SU-DHL-6 (cell line): ENCODE results near the gene CDH23.

Source experiments
- EZH2phosphoT487 ChIP-seq: fragments of 200-600 bp; sonication (generic), shearing (Covaris generic); conservative IDR thresholded peaks from 2 replicates; pipeline ENCODE4 v1.6.1; 2018; ENCODE audit warnings: mild to moderate bottlenecking, antibody characterized with exemption, low read length, moderate library complexity, mixed read lengths
- TF ChIP-seq, protein P1 (sequence below): fragments of 200-600 bp; sonication (generic); IDR thresholded peaks from one replicate; pipeline ENCODE4 v1.5.1; 2017; ENCODE audit warnings: antibody characterized with exemption, mild to moderate bottlenecking, low read length, moderate library complexity; ENCODE audit not compliant: insufficient read depth, poor library complexity, severe bottlenecking

DNA sequence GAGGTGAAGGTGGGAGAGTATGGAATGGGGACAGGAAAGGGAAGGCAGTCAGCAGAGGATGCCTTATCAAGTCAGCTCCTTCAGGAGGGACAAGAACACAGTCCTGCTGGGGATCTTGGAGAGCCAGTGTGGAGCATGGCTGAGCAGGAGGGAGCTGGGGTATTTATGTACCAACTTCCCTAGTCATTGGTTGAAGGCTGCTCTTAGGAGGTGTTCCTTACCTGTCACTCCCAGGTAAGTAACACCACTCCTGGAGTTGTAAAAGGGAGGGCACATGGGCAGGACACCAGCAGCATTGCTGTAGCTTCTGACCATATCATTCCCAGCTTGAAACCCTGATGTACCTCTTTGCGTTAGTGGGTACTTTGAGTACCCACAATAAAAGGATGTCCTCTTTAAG is 47.9 kb upstream of the CDH23 start:
- TF ChIP-seq, protein P1, sequence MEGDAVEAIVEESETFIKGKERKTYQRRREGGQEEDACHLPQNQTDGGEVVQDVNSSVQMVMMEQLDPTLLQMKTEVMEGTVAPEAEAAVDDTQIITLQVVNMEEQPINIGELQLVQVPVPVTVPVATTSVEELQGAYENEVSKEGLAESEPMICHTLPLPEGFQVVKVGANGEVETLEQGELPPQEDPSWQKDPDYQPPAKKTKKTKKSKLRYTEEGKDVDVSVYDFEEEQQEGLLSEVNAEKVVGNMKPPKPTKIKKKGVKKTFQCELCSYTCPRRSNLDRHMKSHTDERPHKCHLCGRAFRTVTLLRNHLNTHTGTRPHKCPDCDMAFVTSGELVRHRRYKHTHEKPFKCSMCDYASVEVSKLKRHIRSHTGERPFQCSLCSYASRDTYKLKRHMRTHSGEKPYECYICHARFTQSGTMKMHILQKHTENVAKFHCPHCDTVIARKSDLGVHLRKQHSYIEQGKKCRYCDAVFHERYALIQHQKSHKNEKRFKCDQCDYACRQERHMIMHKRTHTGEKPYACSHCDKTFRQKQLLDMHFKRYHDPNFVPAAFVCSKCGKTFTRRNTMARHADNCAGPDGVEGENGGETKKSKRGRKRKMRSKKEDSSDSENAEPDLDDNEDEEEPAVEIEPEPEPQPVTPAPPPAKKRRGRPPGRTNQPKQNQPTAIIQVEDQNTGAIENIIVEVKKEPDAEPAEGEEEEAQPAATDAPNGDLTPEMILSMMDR, result no peak
- no peak for TF ChIP-seq EZH2phosphoT487
